ENCODE measurements around the gene TNKS2.

Gene TNKS2

DNA sequence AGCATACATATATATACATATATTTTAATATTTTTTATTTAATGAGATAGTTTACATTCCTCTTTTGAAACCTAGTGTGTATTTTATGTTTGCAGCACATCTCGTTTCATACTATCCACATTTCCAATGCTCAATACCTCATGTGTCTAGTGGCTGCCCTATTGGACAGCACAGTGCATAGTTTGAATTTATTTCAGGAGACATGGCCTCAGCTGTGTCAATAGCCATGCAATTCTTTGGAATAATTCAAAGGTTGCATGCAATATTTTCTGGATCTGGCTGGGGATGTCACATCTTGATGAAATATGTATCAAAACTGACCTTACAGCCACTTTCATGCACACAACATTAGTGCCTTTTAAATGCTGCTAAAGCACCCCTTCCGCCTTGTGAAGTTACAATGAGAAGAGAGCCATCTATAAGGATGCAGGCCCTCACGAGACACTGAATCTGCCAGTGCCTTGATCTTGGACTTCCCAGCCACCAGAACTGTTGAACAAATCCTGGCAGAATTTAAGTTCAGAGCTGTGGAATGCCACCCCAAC lies 98.1 kb downstream of the TNKS2 start:
- no peaks in the 10 kb centered on the region for H3F3A ChIP-seq (ENCODE audit: insufficient read depth, low read length)
- no peaks in the 10 kb centered on the region for H4K20me1 ChIP-seq (ENCODE audit: insufficient read depth, low read length)
- no peak overlapping the region for H3K27ac ChIP-seq (ENCODE audit: low read depth, low read length, poor library complexity, severe bottlenecking)
- H3K36me3 ChIP-seq (ENCODE audit: insufficient read depth, low read length) = no peaks in the 10 kb centered on the region
- H3K9me2 ChIP-seq (ENCODE audit: low read depth, low read length) = no peaks in the 10 kb centered on the region
- no peak overlapping the region for H3K4me2 ChIP-seq (ENCODE audit: low read length)
- no peaks in the 10 kb centered on the region for H3K27me3 ChIP-seq (ENCODE audit: insufficient read depth, low read length)
- H3K9me3 ChIP-seq (ENCODE audit: low read length) = no peaks in the 10 kb centered on the region
- H2AFZ ChIP-seq (ENCODE audit: low read length) = no peak overlapping the region
- no peaks in the 10 kb centered on the region for H3K4me1 ChIP-seq (ENCODE audit: insufficient read depth, low read length, severe bottlenecking)
- no peaks in the 10 kb centered on the region for H3K79me2 ChIP-seq (ENCODE audit: insufficient read depth, low read length)
- TF ChIP-seq EZH2 (IDR thresholded peaks at IDR 0.05; ENCODE audit: borderline replicate concordance, low read length) = no peak
- TF ChIP-seq, protein P1, sequence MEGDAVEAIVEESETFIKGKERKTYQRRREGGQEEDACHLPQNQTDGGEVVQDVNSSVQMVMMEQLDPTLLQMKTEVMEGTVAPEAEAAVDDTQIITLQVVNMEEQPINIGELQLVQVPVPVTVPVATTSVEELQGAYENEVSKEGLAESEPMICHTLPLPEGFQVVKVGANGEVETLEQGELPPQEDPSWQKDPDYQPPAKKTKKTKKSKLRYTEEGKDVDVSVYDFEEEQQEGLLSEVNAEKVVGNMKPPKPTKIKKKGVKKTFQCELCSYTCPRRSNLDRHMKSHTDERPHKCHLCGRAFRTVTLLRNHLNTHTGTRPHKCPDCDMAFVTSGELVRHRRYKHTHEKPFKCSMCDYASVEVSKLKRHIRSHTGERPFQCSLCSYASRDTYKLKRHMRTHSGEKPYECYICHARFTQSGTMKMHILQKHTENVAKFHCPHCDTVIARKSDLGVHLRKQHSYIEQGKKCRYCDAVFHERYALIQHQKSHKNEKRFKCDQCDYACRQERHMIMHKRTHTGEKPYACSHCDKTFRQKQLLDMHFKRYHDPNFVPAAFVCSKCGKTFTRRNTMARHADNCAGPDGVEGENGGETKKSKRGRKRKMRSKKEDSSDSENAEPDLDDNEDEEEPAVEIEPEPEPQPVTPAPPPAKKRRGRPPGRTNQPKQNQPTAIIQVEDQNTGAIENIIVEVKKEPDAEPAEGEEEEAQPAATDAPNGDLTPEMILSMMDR (IDR thresholded peaks at IDR 0.05; ENCODE audit: low read length) = no peak
- no peak overlapping the region for H3K4me3 ChIP-seq (ENCODE audit: low read depth, low read length, poor library complexity, severe bottlenecking)
- H3K9ac ChIP-seq (ENCODE audit: low read length) = no peak overlapping the region

GRCh38 chr10:91897421-91897820 lies 99.2 kb downstream of the TNKS2 start:
- no peaks in the 10 kb centered on the region for H3K4me1 ChIP-seq (ENCODE audit: insufficient read depth, low read length, severe bottlenecking)
- H3K4me2 ChIP-seq (ENCODE audit: low read length) = no peak overlapping the region
- H3K79me2 ChIP-seq (ENCODE audit: insufficient read depth, low read length) = no peaks in the 10 kb centered on the region
- H3K27me3 ChIP-seq (ENCODE audit: insufficient read depth, low read length) = no peaks in the 10 kb centered on the region
- H4K20me1 ChIP-seq (ENCODE audit: insufficient read depth, low read length) = no peaks in the 10 kb centered on the region
- TF ChIP-seq EZH2 (IDR thresholded peaks at IDR 0.05; ENCODE audit: borderline replicate concordance, low read length) = no peak
- TF ChIP-seq, protein P1 (IDR thresholded peaks at IDR 0.05; ENCODE audit: low read length) = no peak
- no peaks in the 10 kb centered on the region for H3K36me3 ChIP-seq (ENCODE audit: insufficient read depth, low read length)
- no peak overlapping the region for H3K4me3 ChIP-seq (ENCODE audit: low read depth, low read length, poor library complexity, severe bottlenecking)
- H3K9ac ChIP-seq (ENCODE audit: low read length) = no peak overlapping the region
- H2AFZ ChIP-seq (ENCODE audit: low read length) = no peak overlapping the region
- no peaks in the 10 kb centered on the region for H3K9me3 ChIP-seq (ENCODE audit: low read length)
- H3K9me2 ChIP-seq (ENCODE audit: low read depth, low read length) = no peaks in the 10 kb centered on the region
- no peaks in the 10 kb centered on the region for H3F3A ChIP-seq (ENCODE audit: insufficient read depth, low read length)
- no peak overlapping the region for H3K27ac ChIP-seq (ENCODE audit: low read depth, low read length, poor library complexity, severe bottlenecking)

DNA sequence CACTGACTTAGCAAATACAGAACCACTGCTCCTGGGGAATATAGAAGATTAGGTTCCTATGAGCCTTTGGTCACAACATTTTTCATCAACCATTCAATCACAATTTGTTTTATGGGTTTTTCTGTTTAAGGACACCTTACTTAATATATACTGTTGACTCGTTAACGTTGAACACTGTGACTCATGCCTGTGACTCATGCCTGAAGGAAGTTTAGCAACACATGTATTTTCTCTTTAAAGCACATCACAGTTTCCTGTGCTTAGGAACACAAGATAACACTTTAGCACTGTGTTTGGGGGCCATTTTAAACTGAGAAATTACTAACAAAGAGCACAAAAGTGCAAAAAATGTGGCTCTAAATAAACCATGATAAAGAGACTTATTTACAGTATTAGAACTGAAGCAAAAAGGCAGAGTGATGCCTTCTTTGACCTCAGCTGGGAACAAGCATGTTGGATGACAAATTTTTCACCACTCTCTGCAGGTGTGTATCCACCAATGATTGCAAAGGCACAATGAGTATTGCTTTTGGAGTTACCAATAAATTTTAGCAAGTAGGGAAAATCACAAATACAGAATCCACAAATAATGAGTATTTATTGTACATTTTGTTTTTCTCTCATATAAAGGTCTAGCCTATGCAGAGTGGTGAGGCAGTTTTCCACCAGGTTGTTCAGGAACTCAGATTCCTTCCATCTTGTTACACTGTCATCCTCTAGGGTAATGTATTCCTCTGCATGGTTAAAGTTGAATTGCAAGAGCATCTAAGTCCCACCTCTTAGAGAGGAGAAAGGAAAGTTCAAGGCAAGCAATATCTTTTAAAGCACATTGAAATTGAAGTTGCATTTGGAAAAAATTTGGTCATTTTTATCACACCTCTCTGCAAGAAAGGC lies 103.8 kb downstream of the TNKS2 start:
- H2AFZ ChIP-seq (ENCODE audit: low read length) = no peak overlapping the region
- H3K9ac ChIP-seq (ENCODE audit: low read length) = no peak overlapping the region
- H3K4me1 ChIP-seq (ENCODE audit: insufficient read depth, low read length, severe bottlenecking) = no peaks in the 10 kb centered on the region
- no peak overlapping the region for H3K4me3 ChIP-seq (ENCODE audit: low read depth, low read length, poor library complexity, severe bottlenecking)
- no peak for TF ChIP-seq EZH2 (IDR thresholded peaks at IDR 0.05; ENCODE audit: borderline replicate concordance, low read length)
- TF ChIP-seq, protein P1 (IDR thresholded peaks at IDR 0.05; ENCODE audit: low read length) = no peak
- no peak overlapping the region for H3K27ac ChIP-seq (ENCODE audit: low read depth, low read length, poor library complexity, severe bottlenecking)
- no peaks in the 10 kb centered on the region for H4K20me1 ChIP-seq (ENCODE audit: insufficient read depth, low read length)
- no peak overlapping the region for H3K4me2 ChIP-seq (ENCODE audit: low read length)
- no peaks in the 10 kb centered on the region for H3K9me2 ChIP-seq (ENCODE audit: low read depth, low read length)
- H3K79me2 ChIP-seq (ENCODE audit: insufficient read depth, low read length) = no peaks in the 10 kb centered on the region
- no peaks in the 10 kb centered on the region for H3K9me3 ChIP-seq (ENCODE audit: low read length)
- H3F3A ChIP-seq (ENCODE audit: insufficient read depth, low read length) = no peaks in the 10 kb centered on the region
- H3K27me3 ChIP-seq (ENCODE audit: insufficient read depth, low read length) = no peaks in the 10 kb centered on the region
- H3K36me3 ChIP-seq (ENCODE audit: insufficient read depth, low read length) = no peaks in the 10 kb centered on the region
